ENCODE data around the gene STK32B.

DNA sequence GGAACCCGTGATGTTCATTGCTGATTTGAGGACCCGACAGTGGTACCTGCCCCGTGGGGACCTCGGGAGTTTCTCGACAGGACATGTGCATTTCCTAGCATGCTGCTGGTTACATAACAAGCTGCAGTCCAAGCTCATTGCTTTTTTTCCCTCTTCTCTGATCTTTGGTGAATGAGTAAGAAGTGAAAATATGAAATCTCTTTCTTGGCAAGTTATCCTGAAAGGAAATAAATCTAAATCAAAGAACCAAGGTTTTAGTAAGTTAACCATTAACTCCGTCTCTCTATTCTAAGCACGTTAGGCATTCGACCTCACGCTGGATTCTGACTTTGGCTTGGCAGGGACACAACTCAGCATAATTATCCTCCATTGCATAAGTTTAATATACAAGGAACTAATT, 86.6 kb downstream of the STK32B start:
- TF ChIP-seq, protein P1, sequence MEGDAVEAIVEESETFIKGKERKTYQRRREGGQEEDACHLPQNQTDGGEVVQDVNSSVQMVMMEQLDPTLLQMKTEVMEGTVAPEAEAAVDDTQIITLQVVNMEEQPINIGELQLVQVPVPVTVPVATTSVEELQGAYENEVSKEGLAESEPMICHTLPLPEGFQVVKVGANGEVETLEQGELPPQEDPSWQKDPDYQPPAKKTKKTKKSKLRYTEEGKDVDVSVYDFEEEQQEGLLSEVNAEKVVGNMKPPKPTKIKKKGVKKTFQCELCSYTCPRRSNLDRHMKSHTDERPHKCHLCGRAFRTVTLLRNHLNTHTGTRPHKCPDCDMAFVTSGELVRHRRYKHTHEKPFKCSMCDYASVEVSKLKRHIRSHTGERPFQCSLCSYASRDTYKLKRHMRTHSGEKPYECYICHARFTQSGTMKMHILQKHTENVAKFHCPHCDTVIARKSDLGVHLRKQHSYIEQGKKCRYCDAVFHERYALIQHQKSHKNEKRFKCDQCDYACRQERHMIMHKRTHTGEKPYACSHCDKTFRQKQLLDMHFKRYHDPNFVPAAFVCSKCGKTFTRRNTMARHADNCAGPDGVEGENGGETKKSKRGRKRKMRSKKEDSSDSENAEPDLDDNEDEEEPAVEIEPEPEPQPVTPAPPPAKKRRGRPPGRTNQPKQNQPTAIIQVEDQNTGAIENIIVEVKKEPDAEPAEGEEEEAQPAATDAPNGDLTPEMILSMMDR (IDR thresholded peaks at IDR 0.05; ENCODE audit: control extremely low read depth in 1 of 3, insufficient read depth in 1 of 3, low read depth in 1 of 3, low read length in 3 of 3), result no peak
- TF ChIP-seq EGR1 (IDR thresholded peaks at IDR 0.05; ENCODE audit: borderline replicate concordance, low read depth, low read length) (no peak), ATF2 (IDR thresholded peaks at IDR 0.05; ENCODE audit: low read length) (no peak), NANOG (IDR thresholded peaks at IDR 0.05; ENCODE audit: insufficient read depth, low read depth, low read length, poor library complexity, severe bottlenecking) (no peak), EZH2 (IDR thresholded peaks at IDR 0.05; ENCODE audit: low read depth, low read length, severe bottlenecking) (no peak), POLR2A (IDR thresholded peaks at IDR 0.05; ENCODE audit: control extremely low read depth in 1 of 2, low read depth in 2 of 2, low read length in 2 of 2) (no peak), JUND (IDR thresholded peaks at IDR 0.05; ENCODE audit: low read length) (no peak), TBP (IDR thresholded peaks at IDR 0.05; ENCODE audit: low read depth, low read length) (no peak), CREB1 (IDR thresholded peaks at IDR 0.05) (no peak)
- TF ChIP-seq, protein P2, sequence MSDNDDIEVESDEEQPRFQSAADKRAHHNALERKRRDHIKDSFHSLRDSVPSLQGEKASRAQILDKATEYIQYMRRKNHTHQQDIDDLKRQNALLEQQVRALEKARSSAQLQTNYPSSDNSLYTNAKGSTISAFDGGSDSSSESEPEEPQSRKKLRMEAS (IDR thresholded peaks at IDR 0.05), result no peak

Data from H1 (cell line).